Midbrain (tissue), 1 donor: ENCODE measurements around the gene UTP20.

Experiments used
- DNase-seq: peaks from one replicate; lab custom pipeline; 2025; lab: John Stamatoyannopoulos, UW

Gene UTP20

DNA sequence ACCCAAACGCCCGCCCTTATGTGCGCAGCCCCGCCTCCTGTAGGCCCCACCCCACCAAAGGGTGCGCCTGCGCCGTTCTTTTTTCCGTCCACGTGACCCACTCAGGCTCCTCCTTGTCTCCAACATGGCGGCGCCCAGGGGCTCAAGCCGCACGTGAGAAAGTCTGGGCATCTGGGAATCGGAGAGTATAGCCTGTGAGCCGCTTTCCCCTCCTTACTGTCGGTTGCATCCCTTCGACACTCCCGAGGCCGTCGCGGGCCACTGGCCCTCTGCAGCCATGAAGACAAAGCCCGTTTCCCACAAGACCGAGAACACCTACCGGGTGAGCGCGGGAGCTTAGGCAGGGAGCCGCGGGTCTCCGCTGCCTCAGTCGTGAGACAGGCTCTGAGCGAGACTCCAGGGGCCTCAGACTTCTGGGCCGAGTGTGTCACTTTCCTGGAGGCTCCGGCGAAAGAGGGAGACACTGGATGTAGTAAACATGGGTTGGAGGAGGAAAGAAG lies at the start of gene UTP20:
Gene UTP20 (plus strand): TSS at position 100 of the 500 bp plus-strand sequence. CDS start 178 bp downstream, at position 278.
- DNase-seq, result peak; percentile 96

DNA sequence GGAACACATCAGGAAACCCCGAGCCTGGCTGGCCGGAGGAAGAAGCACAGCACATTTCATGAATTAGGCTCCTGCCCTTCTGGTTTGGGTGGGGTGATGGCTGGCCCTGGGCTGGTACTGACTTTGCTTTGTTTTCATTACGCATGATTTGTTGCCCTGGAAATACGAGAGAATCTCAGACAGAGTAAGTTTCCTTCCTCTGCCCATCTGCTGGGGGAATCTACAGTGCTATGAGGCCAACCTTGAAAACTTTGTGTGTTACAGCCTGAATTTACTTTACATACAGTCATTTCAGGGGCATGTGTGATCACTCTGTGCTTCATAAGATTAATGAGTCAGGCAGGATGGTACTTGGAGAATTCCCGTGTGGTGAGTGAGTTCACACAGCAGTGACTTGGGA lies 49.4 kb upstream of the UTP20 start:
- no peak for DNase-seq

GRCh38 chr12:101231636-101232035 lies 48.3 kb upstream of the UTP20 start:
- no peak for DNase-seq

GRCh38 chr12:101235686-101236085 lies 44.2 kb upstream of the UTP20 start:
- no peak for DNase-seq

DNA sequence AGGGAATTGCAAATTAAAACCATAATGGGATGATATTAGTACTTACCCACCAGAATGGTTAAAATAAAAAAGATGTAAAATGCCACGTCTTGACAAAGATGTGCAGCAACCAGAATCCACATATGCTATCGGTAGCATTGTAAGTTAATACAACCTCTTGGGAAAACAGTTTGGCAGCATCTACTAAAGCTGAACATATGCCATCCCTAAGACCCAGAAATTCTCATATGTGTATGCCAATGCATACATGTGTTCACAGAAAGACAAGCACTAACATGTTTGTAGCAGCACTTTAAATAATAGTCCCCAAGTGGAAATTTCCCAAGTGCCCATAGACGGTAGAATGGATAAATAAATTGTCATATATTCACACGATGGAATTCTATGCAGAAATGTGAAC lies 41.6 kb upstream of the UTP20 start:
- DNase-seq, result no peak

DNA sequence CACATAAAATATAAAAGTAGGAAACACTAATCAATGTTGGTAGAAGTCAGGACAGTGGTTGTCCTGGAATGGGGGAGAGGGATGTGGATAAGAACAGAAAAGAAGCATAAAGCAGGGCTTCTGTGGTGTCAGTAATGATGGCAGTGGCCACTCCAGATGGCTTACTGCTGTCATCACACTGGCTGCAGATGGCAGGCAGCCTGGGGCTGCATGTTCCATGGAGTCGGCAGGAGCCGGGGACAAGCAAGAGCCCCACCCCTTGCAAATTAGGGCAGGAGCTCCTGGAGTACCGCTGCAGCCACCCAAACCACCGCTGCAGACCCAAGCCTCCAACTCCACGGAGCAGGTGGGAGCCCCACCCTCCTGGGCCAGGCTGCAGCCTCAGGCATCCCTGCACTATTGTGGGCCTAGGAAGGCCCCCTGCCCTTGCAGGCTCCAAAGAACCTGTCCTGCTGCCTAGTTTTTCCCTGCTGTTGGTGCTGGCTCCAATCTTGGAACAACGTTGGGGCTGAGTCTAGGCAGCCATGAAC lies 41.0 kb upstream of the UTP20 start:
- DNase-seq, result no peak

DNA sequence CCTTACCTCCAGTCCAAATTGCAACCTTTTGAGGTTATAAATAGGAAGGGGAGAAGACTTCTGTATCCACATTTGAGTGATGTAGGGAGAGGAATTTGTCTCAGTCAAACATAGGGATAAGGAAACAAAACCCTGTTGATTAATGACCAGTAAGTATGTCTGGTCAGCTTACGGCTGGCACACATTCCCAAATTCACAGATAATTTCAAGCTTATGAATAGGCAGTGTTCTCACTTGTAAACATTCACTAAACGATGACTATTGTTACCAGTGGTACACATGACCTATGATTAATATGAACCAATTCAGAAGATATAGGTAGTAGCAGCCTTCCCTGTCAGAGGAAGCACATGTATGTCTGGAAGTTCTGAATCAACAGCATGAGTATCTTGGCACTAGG lies 36.8 kb upstream of the UTP20 start:
- DNase-seq, result no peak

DNA sequence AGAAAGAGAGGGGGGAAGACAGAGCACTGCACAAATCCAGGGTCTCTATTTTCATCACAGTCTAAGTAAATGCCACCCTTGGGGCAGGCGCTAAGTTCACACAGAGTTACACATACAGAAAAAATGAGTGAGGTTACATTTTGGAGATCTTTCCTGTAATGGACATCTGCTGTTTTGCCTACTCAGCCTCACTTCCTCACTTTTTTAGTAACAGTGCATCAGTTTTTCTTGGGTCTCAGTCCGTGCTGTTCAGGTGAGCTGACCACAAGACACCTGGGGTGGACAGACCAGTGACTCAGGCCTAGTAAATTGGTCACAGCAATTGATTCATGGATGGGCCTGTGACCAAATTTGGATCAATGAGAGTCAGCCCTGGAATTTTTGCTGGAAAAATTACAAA lies 36.3 kb upstream of the UTP20 start:
- no peak for DNase-seq

- DNase-seq, result no peak
Measured at GRCh38 chr12:101256266-101256665, 23.6 kb upstream of the UTP20 start.

- no peak for DNase-seq
Measured at GRCh38 chr12:101257357-101257756, 22.5 kb upstream of the UTP20 start.

- no peak for DNase-seq
Measured at GRCh38 chr12:101267111-101267510, 12.8 kb upstream of the UTP20 start.

- DNase-seq, result no peak
Measured at GRCh38 chr12:101276433-101276832, 3.5 kb upstream of the UTP20 start.

DNA sequence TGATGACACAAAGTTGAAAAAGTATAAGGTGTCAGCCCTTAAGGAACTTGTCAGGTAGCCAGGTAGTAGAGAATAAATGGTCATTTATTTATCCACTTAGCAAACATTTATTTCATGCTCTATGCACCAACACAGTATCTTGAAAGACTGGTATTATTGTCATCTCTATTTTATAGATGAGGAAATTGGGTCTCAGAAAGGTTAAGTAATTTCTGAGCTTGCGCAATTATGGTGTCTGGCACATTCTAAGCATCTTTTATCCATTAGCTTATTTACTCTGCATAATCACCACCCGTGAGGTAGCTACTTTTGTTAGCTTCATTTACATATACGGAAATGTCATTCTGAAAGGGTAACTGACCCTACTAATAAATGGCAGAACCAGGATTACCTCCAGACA lies 2.5 kb upstream of the UTP20 start:
- DNase-seq, result no peak

- DNase-seq, result no peak
Measured at GRCh38 chr12:101287357-101287756, 7.5 kb downstream of the UTP20 start.

DNA sequence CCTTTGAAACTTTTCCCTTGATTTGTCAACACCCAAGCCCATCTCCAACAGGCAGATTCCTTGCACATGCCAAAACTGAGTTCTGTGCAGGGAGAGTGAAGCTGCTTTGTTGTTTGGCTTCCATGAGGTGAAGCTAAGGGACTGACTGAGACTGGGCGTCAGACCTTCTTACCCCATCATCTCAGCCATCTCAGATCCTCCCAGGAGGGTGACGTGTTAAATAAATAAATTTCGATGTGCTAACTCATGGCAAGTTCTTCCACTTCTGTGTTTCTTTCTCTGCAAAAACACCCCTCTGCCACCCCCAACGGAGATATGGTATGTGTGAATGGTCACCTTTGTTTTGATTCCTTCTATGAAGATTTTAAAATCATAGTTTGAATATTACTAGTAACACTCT lies 17.8 kb downstream of the UTP20 start:
- no peak for DNase-seq

DNA sequence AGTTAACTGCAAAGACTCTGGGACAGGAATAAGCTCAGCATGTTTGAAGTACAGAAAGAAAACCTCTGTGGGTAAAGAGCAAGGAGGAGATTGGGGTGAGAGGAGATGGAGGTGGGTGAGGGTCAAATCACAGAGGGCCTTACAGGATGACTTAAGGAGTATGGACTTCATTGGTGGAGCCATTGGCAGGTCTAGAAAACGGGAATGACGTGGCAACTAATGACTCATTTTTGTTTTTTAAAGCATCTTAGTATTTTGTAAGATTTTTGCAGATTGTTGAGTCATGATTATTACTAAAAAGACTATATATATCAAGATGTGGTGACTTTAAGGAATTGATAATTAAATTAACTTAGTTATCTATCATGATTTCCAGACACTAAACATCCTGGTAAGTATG lies 18.5 kb downstream of the UTP20 start:
- no peak for DNase-seq

- DNase-seq, result peak; percentile 39
Measured at GRCh38 chr12:101299346-101299745, 19.4 kb downstream of the UTP20 start.

- peak; percentile 79 for DNase-seq
Measured at GRCh38 chr12:101299931-101300330, 20.0 kb downstream of the UTP20 start.

GRCh38 chr12:101302741-101303140 lies 22.8 kb downstream of the UTP20 start:
- DNase-seq, result no peak

GRCh38 chr12:101305226-101305779 lies 25.4 kb downstream of the UTP20 start:
- no peak for DNase-seq

GRCh38 chr12:101305794-101306193 lies 25.9 kb downstream of the UTP20 start:
- no peak for DNase-seq

- DNase-seq, result no peak
Measured at GRCh38 chr12:101322480-101322879, 42.6 kb downstream of the UTP20 start.

DNA sequence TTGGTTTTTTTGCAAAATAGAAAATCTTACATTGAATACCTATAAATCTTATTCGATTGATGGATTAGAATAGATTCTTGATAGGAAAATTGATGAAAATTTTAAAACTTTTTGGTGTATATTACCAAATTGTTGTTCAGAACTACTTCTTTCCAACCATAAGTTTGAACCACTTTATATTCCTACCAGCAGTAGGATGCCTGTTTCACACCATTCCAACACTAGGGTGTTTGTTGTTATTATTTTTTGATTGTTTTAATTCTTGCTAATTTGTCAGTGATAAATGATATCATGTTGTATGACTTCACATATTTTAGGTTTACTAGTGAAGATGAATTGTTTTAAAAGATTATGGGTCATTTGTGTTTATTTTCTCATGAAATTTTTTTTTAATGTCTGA lies 43.4 kb downstream of the UTP20 start:
- no peak for DNase-seq

GRCh38 chr12:101325590-101325989 lies 45.7 kb downstream of the UTP20 start:
- no peak for DNase-seq
